ENCODE data around the gene LHFPL6.

LHFPL6 gene

GRCh38 chr13:39468306-39468705, 134.7 kb downstream of the LHFPL6 start:
- Histone ChIP-seq H4K8ac (ENCODE audit: low read depth, low read length) (no peak overlapping the region), H2BK5ac (ENCODE audit: low read length) (no peak overlapping the region), H3K4me2 (ENCODE audit: low read length) (no peak overlapping the region)

GRCh38 chr13:39463611-39464010, 139.4 kb downstream of the LHFPL6 start:
- no CpG with 5 or more reads among the region's 1 CpG for WGBS (ENCODE audit: extremely low coverage, insufficient coverage, low lambda C conversion rate)
- no peaks in the 10 kb centered on the region for H3K79me1 ChIP-seq (ENCODE audit: low read length)

More at GRCh38 chr13:39468306-39468705, 134.7 kb downstream of the LHFPL6 start:
- Histone ChIP-seq H3K23ac (ENCODE audit: low read length) (no peak overlapping the region), H3K4ac (ENCODE audit: low read depth, low read length) (no peak overlapping the region), H3K79me2 (ENCODE audit: control insufficient read depth, insufficient read depth, low read length) (no peaks in the 10 kb centered on the region), H4K5ac (ENCODE audit: low read length) (no peak overlapping the region), H2BK120ac (ENCODE audit: low read depth, low read length) (no peak overlapping the region), H3K36me3 (ENCODE audit: control insufficient read depth, insufficient read depth, low read length) (no peaks in the 10 kb centered on the region), H3K27me3 (ENCODE audit: insufficient read depth, low read length, poor library complexity) (no peaks in the 10 kb centered on the region), H3K79me1 (ENCODE audit: low read length) (no peaks in the 10 kb centered on the region), H3K4me3 (ENCODE audit: low read length) (no peak overlapping the region), H3K9ac (ENCODE audit: low read length) (no peak overlapping the region), H2BK15ac (replicated peaks; ENCODE audit: low read depth) (no peak overlapping the region), H3K18ac (ENCODE audit: low read length) (no peak overlapping the region), H3K56ac (ENCODE audit: low read length) (no peak overlapping the region), H2AK5ac (ENCODE audit: low read length) (no peak overlapping the region), H3K4me1 (ENCODE audit: control insufficient read depth, low read depth, low read length) (no peaks in the 10 kb centered on the region), H3K27ac (ENCODE audit: low read depth, low read length) (no peak overlapping the region)
- DNase-seq: no peak

GRCh38 chr13:39462906-39463305, 140.1 kb downstream of the LHFPL6 start:
- H3K27ac ChIP-seq (ENCODE audit: low read depth, low read length): no peak overlapping the region

More at GRCh38 chr13:39463611-39464010, 139.4 kb downstream of the LHFPL6 start:
- H2BK15ac ChIP-seq (replicated peaks; ENCODE audit: low read depth): no peak overlapping the region
- H3K9ac ChIP-seq (ENCODE audit: low read length): no peak overlapping the region
- H2BK120ac ChIP-seq (ENCODE audit: low read depth, low read length): no peak overlapping the region
- no peak overlapping the region for H3K27ac ChIP-seq (ENCODE audit: low read depth, low read length)
- H3K4me3 ChIP-seq (ENCODE audit: low read length): no peak overlapping the region
- no peak overlapping the region for H3K18ac ChIP-seq (ENCODE audit: low read length)
- H4K5ac ChIP-seq (ENCODE audit: low read length): no peak overlapping the region
- no peak overlapping the region for H3K23ac ChIP-seq (ENCODE audit: low read length)
- H3K4me1 ChIP-seq (ENCODE audit: control insufficient read depth, low read depth, low read length): no peaks in the 10 kb centered on the region
- H2BK5ac ChIP-seq (ENCODE audit: low read length): no peak overlapping the region
- no peaks in the 10 kb centered on the region for H3K27me3 ChIP-seq (ENCODE audit: insufficient read depth, low read length, poor library complexity)
- no peak overlapping the region for H3K4ac ChIP-seq (ENCODE audit: low read depth, low read length)
- no peak overlapping the region for H3K4me2 ChIP-seq (ENCODE audit: low read length)
- no peak for DNase-seq
- no peaks in the 10 kb centered on the region for H3K36me3 ChIP-seq (ENCODE audit: control insufficient read depth, insufficient read depth, low read length)
- no peak overlapping the region for H4K8ac ChIP-seq (ENCODE audit: low read depth, low read length)
- no peaks in the 10 kb centered on the region for H3K79me2 ChIP-seq (ENCODE audit: control insufficient read depth, insufficient read depth, low read length)
- no peak overlapping the region for H3K56ac ChIP-seq (ENCODE audit: low read length)
- no peak overlapping the region for H2AK5ac ChIP-seq (ENCODE audit: low read length)

GRCh38 chr13:39462428-39462827, 140.6 kb downstream of the LHFPL6 start:
- Histone ChIP-seq H3K4ac (ENCODE audit: low read depth, low read length) (peak overlapping the region; percentile 48), H2BK15ac (replicated peaks; ENCODE audit: low read depth) (no peak overlapping the region), H3K4me1 (ENCODE audit: control insufficient read depth, low read depth, low read length) (no peaks in the 10 kb centered on the region), H2BK5ac (ENCODE audit: low read length) (no peak overlapping the region), H3K27me3 (ENCODE audit: insufficient read depth, low read length, poor library complexity) (no peaks in the 10 kb centered on the region), H2BK120ac (ENCODE audit: low read depth, low read length) (no peak overlapping the region), H4K8ac (ENCODE audit: low read depth, low read length) (no peak overlapping the region), H3K27ac (ENCODE audit: low read depth, low read length) (no peak overlapping the region), H3K79me2 (ENCODE audit: control insufficient read depth, insufficient read depth, low read length) (no peaks in the 10 kb centered on the region), H2AK5ac (ENCODE audit: low read length) (no peak overlapping the region), H3K36me3 (ENCODE audit: control insufficient read depth, insufficient read depth, low read length) (no peaks in the 10 kb centered on the region), H4K5ac (ENCODE audit: low read length) (no peak overlapping the region), H3K9ac (ENCODE audit: low read length) (no peak overlapping the region), H3K56ac (ENCODE audit: low read length) (no peak overlapping the region), H3K23ac (ENCODE audit: low read length) (no peak overlapping the region), H3K4me2 (ENCODE audit: low read length) (no peak overlapping the region), H3K79me1 (ENCODE audit: low read length) (no peaks in the 10 kb centered on the region), H3K4me3 (ENCODE audit: low read length) (no peak overlapping the region), H3K18ac (ENCODE audit: low read length) (no peak overlapping the region)
- WGBS (ENCODE audit: extremely low coverage, insufficient coverage, low lambda C conversion rate): no CpG with 5 or more reads among the region's 2 CpGs
- peak; percentile 56 for DNase-seq

More at GRCh38 chr13:39462906-39463305, 140.1 kb downstream of the LHFPL6 start:
- H4K5ac ChIP-seq (ENCODE audit: low read length): no peak overlapping the region
- H2BK15ac ChIP-seq (replicated peaks; ENCODE audit: low read depth): peak overlapping the region; percentile 3
- no peak for DNase-seq
- H3K79me2 ChIP-seq (ENCODE audit: control insufficient read depth, insufficient read depth, low read length): no peaks in the 10 kb centered on the region
- H3K56ac ChIP-seq (ENCODE audit: low read length): no peak overlapping the region
- H3K79me1 ChIP-seq (ENCODE audit: low read length): no peaks in the 10 kb centered on the region
- H3K18ac ChIP-seq (ENCODE audit: low read length): no peak overlapping the region
- no peak overlapping the region for H3K4me2 ChIP-seq (ENCODE audit: low read length)
- H4K8ac ChIP-seq (ENCODE audit: low read depth, low read length): no peak overlapping the region
- no peak overlapping the region for H2BK5ac ChIP-seq (ENCODE audit: low read length)
- H2BK120ac ChIP-seq (ENCODE audit: low read depth, low read length): no peak overlapping the region
- peak overlapping the region; percentile 48 for H3K4ac ChIP-seq (ENCODE audit: low read depth, low read length)
- no peaks in the 10 kb centered on the region for H3K36me3 ChIP-seq (ENCODE audit: control insufficient read depth, insufficient read depth, low read length)
- H3K27me3 ChIP-seq (ENCODE audit: insufficient read depth, low read length, poor library complexity): no peaks in the 10 kb centered on the region
- no peaks in the 10 kb centered on the region for H3K4me1 ChIP-seq (ENCODE audit: control insufficient read depth, low read depth, low read length)
- no peak overlapping the region for H3K23ac ChIP-seq (ENCODE audit: low read length)
- WGBS (ENCODE audit: extremely low coverage, insufficient coverage, low lambda C conversion rate): no CpG with 5 or more reads among the region's 4 CpGs
- no peak overlapping the region for H3K9ac ChIP-seq (ENCODE audit: low read length)
- no peak overlapping the region for H2AK5ac ChIP-seq (ENCODE audit: low read length)
- H3K4me3 ChIP-seq (ENCODE audit: low read length): no peak overlapping the region

- no peaks in the 10 kb centered on the region for H3K79me2 ChIP-seq (ENCODE audit: control insufficient read depth, insufficient read depth, low read length)
- no peak overlapping the region for H3K18ac ChIP-seq (ENCODE audit: low read length)
- no peak overlapping the region for H4K8ac ChIP-seq (ENCODE audit: low read depth, low read length)
- H3K9ac ChIP-seq (ENCODE audit: low read length): no peak overlapping the region
- H3K36me3 ChIP-seq (ENCODE audit: control insufficient read depth, insufficient read depth, low read length): no peaks in the 10 kb centered on the region
- no peak overlapping the region for H2BK5ac ChIP-seq (ENCODE audit: low read length)
- H2BK120ac ChIP-seq (ENCODE audit: low read depth, low read length): no peak overlapping the region
- H2AK5ac ChIP-seq (ENCODE audit: low read length): no peak overlapping the region
- no peak overlapping the region for H3K23ac ChIP-seq (ENCODE audit: low read length)
- H3K27me3 ChIP-seq (ENCODE audit: insufficient read depth, low read length, poor library complexity): no peaks in the 10 kb centered on the region
- H4K5ac ChIP-seq (ENCODE audit: low read length): no peak overlapping the region
- H3K79me1 ChIP-seq (ENCODE audit: low read length): no peaks in the 10 kb centered on the region
- no CpG with 5 or more reads among the region's 1 CpG for WGBS (ENCODE audit: extremely low coverage, insufficient coverage, low lambda C conversion rate)
- no peaks in the 10 kb centered on the region for H3K4me1 ChIP-seq (ENCODE audit: control insufficient read depth, low read depth, low read length)
- H2BK15ac ChIP-seq (replicated peaks; ENCODE audit: low read depth): no peak overlapping the region
- no peak overlapping the region for H3K4me2 ChIP-seq (ENCODE audit: low read length)
- DNase-seq: peak; percentile 39
- no peak overlapping the region for H3K4me3 ChIP-seq (ENCODE audit: low read length)
- H3K56ac ChIP-seq (ENCODE audit: low read length): no peak overlapping the region
- no peak overlapping the region for H3K4ac ChIP-seq (ENCODE audit: low read depth, low read length)
- no peak overlapping the region for H3K27ac ChIP-seq (ENCODE audit: low read depth, low read length)
Observed at GRCh38 chr13:39461685-39462266, 141.2 kb downstream of the LHFPL6 start.

- Histone ChIP-seq H3K4me2 (ENCODE audit: low read length) (no peak overlapping the region), H3K79me1 (ENCODE audit: low read length) (no peaks in the 10 kb centered on the region), H3K27me3 (ENCODE audit: insufficient read depth, low read length, poor library complexity) (no peaks in the 10 kb centered on the region), H3K4me3 (ENCODE audit: low read length) (no peak overlapping the region), H3K56ac (ENCODE audit: low read length) (no peak overlapping the region), H3K36me3 (ENCODE audit: control insufficient read depth, insufficient read depth, low read length) (no peaks in the 10 kb centered on the region), H2AK5ac (ENCODE audit: low read length) (no peak overlapping the region), H3K79me2 (ENCODE audit: control insufficient read depth, insufficient read depth, low read length) (no peaks in the 10 kb centered on the region), H2BK15ac (replicated peaks; ENCODE audit: low read depth) (no peak overlapping the region), H3K27ac (ENCODE audit: low read depth, low read length) (no peak overlapping the region), H3K4me1 (ENCODE audit: control insufficient read depth, low read depth, low read length) (no peaks in the 10 kb centered on the region), H3K9ac (ENCODE audit: low read length) (no peak overlapping the region), H3K18ac (ENCODE audit: low read length) (no peak overlapping the region), H4K5ac (ENCODE audit: low read length) (no peak overlapping the region), H2BK120ac (ENCODE audit: low read depth, low read length) (no peak overlapping the region), H3K4ac (ENCODE audit: low read depth, low read length) (no peak overlapping the region), H3K23ac (ENCODE audit: low read length) (no peak overlapping the region), H4K8ac (ENCODE audit: low read depth, low read length) (no peak overlapping the region), H2BK5ac (ENCODE audit: low read length) (no peak overlapping the region)
- no CpG with 5 or more reads among the region's 1 CpG for WGBS (ENCODE audit: extremely low coverage, insufficient coverage, low lambda C conversion rate)
- DNase-seq: no peak
Observed at GRCh38 chr13:39457274-39457673, 145.7 kb downstream of the LHFPL6 start.
